D721Med (cell line): ENCODE data around the gene PLA2G2D.

Experiments
- DNase-seq: peaks from one replicate; pipeline ENCODE4 v3.0.0; 2011; ENCODE audit warnings: low spot score; ENCODE audit not compliant: insufficient read length
- FAIRE-seq: peaks from 2 replicates; lab custom pipeline; 2011; peaks lifted over from hg19 to GRCh38; lab: Jason Lieb, UNC
- TF ChIP-seq, protein P1 (sequence below): IDR thresholded peaks from 2 replicates; pipeline ENCODE4 v1.5.1; 2012; ENCODE audit warnings: mild to moderate bottlenecking, control low read depth; ENCODE audit not compliant: insufficient read depth; ENCODE audit errors: missing control alignments

Gene PLA2G2D

DNA sequence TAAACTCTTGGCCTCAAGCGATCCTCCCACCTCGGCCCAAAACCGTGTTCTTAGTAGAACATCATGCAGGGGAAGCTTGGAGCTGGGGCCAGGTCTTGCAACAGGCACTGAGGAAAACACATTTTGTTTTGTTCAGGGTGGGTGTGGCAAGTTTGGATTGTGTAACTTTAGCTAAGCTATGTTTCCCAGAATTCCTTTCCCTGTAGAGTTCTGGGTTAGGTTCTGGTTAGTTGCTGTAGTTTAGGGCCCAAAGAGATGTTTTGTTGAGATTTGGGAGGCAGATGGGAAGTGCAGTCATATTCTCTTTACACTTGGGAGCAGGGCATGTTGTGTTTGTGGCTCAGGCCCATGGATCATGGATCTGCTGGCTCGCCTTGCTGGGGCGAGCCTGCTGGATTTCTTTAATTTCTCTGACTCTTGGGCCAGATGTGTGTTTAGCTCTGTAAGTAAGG, 25.4 kb downstream of the PLA2G2D start:
- TF ChIP-seq, protein P1, sequence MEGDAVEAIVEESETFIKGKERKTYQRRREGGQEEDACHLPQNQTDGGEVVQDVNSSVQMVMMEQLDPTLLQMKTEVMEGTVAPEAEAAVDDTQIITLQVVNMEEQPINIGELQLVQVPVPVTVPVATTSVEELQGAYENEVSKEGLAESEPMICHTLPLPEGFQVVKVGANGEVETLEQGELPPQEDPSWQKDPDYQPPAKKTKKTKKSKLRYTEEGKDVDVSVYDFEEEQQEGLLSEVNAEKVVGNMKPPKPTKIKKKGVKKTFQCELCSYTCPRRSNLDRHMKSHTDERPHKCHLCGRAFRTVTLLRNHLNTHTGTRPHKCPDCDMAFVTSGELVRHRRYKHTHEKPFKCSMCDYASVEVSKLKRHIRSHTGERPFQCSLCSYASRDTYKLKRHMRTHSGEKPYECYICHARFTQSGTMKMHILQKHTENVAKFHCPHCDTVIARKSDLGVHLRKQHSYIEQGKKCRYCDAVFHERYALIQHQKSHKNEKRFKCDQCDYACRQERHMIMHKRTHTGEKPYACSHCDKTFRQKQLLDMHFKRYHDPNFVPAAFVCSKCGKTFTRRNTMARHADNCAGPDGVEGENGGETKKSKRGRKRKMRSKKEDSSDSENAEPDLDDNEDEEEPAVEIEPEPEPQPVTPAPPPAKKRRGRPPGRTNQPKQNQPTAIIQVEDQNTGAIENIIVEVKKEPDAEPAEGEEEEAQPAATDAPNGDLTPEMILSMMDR = no peak
- no peak for DNase-seq
- no peak for FAIRE-seq

DNA sequence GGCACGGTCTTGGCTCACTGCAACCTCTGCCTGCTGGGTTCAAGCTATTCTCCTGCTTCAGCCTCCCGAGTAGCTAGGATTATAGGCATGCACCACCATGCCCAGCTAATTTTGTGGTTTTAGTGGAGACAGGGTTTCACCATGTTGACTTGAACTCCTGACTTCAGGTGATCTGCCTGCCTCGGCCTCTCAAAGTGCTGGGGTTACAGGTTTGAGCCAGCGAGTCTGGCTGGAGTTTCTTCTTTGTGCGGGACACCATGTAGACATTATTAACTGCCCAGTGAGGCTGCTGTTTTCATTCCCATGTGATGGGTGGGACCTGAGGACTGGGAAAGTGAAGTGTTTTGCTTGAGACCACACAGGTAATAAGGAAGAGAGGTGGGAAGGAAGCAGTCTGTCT, 26.0 kb downstream of the PLA2G2D start:
- DNase-seq (no peak), FAIRE-seq (no peak)
- TF ChIP-seq, protein P1 = no peak

DNA sequence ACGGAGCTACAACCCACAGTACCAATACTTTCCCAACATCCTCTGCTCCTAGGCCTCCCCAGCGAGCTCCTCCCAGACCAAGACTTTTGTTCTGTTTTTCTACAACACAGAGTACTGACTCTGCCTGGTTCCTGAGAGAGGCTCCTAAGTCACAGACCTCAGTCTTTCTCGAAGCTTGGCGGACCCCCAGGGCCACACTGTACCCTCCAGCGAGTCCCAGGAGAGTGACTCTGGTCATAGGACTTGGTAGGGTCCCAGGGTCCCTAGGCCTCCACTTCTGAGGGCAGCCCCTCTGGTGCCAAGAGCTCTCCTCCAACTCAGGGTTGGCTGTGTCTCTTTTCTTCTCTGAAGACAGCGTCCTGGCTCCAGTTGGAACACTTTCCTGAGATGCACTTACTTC, 28.7 kb downstream of the PLA2G2D start:
- TF ChIP-seq, protein P1 = no peak
- FAIRE-seq (no peak), DNase-seq (no peak)

DNA sequence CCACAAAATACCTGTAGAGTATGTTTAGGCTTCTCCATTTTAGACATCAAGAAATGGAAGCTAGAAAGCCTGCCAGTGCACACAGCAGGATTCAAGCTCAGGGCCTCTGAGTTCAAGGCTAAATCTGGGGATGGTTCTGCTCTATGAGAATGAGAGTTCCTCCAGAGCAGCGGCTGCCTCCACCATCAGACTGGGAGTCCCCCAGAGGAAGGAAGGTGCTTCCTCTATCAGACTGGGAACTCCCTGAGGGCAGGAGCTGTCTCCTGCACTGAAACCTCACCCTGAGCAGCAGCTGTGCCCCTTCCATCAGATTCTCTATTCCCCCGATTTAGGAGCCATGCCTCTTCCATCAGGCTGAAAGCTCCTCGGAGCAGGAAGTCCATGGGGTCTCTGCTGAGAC, 29.2 kb downstream of the PLA2G2D start:
- no peak for DNase-seq
- TF ChIP-seq, protein P1 = no peak
- FAIRE-seq = no peak

DNA sequence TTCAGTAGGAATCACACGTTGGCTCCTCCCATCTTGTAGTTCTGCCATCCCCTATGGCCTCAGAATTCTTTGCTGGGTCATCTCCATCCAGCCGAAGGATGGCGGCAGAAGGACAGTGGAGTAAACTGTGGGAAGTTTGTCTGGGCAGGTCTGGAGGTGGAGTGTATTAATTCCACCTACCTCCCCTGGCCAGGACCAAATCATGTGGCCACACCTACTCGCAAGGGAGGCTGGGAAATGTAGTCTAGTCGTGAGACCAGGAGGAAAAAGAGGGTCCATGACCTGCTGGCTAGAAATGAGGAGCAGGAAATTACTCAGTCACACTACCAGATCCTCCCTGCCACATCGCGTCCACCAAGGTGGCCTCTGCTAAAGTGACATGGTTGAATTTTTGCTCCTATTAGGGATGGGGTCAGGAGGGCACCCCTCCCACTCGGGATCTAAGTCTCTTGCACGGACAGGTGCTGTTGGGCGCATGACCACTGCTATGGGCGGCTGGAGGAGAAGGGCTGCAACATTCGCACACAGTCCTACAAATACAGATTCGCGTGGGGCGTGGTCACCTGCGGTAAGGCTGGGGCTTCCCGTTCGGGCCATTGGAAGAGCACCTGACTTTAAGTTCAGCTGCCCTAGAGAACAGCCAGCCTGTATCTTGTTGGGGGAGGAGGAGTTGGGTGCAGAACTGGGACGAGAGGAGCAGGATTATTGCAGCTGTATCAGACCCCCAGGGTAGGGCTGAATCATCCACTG, 29.8 kb downstream of the PLA2G2D start:
- FAIRE-seq = no peak

DNA sequence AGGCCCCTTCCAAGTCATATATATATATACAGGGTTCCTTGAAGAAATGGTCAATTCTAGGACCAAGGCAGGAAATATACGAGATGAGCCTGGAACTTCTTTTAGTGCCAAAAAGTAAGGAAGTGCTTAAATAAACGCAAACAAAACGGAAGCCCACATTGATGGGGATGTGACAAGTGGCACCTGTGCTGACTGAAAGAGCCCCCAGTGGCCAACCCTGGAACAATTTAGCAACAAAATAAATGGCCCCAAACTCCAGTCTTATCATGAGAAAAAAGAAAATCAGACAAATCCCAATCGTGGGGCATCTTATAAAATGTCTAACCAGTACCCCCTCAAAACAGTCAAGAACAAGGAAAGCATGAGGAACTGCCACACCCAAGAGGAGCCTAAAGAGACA, 31.7 kb downstream of the PLA2G2D start:
- FAIRE-seq (no peak), DNase-seq (no peak)
- TF ChIP-seq, protein P1 = no peak

More for the DNA sequence above, 29.8 kb downstream of the PLA2G2D start:
- no peak for DNase-seq
- TF ChIP-seq, protein P1 = no peak

DNA sequence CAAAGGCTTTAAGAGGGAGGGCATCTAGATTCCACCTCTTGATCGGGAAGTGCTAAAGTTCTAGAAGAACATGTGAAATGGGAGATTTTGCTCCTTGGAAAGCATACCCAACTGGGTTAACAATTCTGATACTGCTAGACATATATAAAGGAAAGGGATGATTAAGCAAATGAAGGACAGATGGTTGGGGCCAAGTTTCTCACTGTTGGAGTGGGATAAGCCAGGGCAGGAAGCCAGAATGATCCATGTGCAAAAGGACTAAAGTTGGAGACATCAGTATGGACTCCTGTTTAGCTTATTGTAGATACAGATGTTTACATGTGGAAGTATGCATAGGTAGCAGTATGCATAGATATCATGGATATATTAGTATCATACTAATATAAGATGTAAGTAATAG, 32.5 kb downstream of the PLA2G2D start:
- no peak for FAIRE-seq
- no peak for DNase-seq
- TF ChIP-seq, protein P1 = no peak
